Activated T-cell treated with anti-CD3 and anti-CD28 coated beads for 4 hours (primary cell): ENCODE data around the gene CD99.
"Not testable (repeated sequence)": the region's sequence is repeated elsewhere in the genome, so short reads cannot be mapped to it uniquely, and the experiment has no call there.

ENCODE experiments used
- DNase-seq: peaks from one replicate; pipeline ENCODE4 v3.0.0-alpha.2; 2020

Gene CD99

GRCh38 chrX:2690856-2691542, at the start of gene CD99:
Gene CD99 (plus strand): TSS chrX:2691295. CDS start chrX:2691361, 66 bp downstream.
- peak; percentile 87 for DNase-seq

DNA sequence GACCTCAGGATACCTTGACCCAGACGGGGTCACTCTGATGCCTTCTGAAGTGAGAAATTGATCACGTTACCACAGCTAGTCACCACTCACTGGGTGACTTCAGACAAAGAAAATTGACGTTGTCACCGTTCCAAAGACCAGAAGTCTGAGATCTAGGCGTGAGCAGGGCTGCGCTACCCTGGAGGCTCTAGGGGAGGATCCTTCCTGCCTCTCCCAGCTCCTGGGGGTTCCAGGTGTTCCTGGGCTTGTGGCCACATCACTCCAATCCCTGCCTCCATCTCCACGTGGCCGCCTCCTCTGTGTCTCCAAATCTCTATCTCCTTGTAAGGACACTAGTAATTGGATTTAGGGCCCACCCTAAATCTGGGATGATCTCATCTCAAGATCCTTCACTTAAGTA, 48.9 kb upstream of the CD99 start:
- no peak for DNase-seq

- no peak for DNase-seq
These were observed 48.3 kb upstream of the CD99 start for GRCh38 chrX:2642791-2643190.

GRCh38 chrX:2643880-2644279, 47.2 kb upstream of the CD99 start:
- DNase-seq, result no peak

GRCh38 chrX:2645563-2645962, 45.5 kb upstream of the CD99 start:
- no peak for DNase-seq

DNA sequence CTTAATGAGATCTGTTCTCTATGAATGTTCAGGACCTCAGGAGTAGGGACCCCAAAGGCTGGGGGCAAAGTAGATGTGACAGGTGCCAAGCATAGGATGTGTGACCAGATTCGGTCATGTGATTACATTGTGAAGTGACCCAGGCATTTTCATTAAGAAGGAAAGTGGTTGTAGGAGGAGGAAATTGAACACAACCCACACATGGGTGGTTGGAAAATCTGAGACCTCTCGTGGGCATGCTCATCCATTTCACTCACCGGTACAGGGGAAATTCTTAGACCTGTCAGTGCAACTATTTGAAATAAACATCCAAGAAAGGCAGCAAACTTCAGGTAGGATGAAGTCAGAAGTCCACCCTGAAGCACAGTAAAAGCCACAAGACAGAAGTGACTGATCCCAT, 43.5 kb upstream of the CD99 start:
- DNase-seq, result no peak

- no peak for DNase-seq
These were observed 41.1 kb upstream of the CD99 start for GRCh38 chrX:2650037-2650436.

DNA sequence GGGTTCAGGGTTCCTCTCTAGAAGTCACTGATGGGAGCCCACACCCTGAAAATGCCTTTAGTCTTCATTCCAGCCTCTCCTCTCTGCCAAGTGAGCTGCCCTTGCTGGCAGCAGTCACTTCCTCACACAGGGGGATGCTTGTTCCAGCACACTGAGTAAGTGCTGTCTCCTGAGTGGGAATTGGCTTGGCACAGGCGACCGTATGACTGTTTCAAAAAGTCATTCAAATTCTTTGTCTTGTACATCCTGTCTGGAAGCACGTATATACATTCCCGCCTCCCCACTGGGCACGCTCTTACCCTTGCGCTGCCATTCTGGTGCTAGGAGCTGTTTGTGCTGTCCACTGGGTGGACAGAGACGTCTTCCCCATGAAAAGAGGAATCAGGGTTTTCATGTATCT, 40.2 kb upstream of the CD99 start:
- DNase-seq, result no peak

DNA sequence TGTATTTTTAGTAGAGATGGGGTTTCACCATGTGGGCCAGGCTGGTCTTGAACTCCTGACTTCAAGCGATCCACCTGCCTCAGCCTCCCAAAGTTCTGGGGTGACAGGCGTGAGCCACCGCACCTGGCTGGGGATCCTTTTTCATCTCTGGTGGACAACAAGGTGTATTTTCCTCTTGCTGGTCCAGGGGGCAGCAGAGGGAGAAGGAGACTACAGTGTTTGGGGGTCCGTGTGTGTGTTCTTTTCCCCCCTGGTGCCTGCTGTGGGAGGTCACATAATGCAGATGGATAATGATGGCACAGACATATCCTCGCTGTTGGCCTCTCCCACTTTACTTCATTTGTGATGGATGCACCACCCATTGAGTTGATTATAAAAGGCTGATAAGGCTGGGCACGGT, 39.0 kb upstream of the CD99 start:
- no peak for DNase-seq

DNA sequence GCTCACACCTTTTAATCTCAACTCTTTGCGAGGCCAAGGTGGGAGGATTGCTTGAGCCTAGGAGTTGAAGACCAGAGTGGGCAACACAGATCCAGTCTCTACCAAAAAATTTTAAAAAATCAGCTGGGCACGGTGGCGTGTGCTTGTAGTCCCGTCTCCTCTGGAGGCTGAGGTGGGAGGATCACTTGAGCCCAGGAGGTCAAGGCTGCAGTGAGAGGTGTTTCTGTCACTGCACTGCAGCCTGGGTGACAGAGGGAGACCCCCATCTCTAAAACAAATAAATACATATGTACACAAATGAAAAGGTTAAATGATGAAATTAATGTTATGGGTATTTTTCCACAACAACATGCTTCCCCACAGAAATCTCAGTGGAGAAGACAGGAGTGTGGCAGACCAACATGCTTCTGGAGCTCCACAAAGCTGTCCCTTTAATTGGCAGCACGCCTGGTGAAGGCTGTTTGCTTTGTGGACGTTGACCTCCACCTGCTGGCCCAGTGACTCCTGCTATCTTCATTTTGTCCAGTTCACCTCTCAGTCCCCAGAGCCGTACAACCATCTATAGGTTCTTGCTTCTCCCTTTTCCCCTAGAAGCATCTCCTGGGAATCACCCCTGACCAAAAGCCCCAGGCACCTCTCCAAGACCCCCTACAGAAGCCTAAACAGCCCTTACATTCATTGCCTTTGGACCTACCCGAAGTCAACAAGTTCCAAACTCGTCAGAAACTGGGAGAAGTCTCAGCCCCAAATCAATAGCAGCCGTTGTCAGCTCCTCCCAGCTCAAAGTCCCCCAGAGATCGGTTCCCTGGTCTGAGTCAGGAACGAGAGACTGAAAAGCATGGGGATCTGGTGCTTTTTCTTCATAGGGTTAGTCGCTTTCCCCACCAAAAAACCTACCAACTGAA, 36.4 kb upstream of the CD99 start:
- DNase-seq, result no peak

GRCh38 chrX:2656257-2656836, 34.7 kb upstream of the CD99 start:
- DNase-seq, result no peak

- no peak for DNase-seq
These were observed 33.5 kb upstream of the CD99 start for GRCh38 chrX:2657532-2658113.

- DNase-seq, result no peak
These were observed 32.4 kb upstream of the CD99 start for GRCh38 chrX:2658585-2659292.

GRCh38 chrX:2662586-2662985, 28.5 kb upstream of the CD99 start:
- no peak for DNase-seq

DNA sequence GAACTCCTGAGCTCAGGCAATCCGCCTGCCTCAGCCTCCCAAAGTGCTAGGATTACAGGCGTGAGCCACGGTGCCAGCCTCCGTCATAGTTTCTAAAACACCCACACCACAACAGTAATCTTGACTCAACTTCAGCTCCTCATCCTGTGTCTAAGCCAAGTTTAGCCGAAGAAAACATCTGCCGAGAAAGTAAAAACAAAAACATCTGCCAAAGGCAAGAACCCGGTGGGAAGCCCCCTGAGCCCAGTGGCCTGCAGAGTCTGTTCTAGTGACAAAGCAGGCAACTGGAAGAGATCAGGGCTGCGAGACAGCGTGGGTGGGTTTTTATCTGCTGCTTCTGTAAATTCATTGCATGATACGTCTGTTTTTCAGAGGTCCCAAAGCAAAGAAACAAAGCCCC, 26.6 kb upstream of the CD99 start:
- DNase-seq, result no peak

DNA sequence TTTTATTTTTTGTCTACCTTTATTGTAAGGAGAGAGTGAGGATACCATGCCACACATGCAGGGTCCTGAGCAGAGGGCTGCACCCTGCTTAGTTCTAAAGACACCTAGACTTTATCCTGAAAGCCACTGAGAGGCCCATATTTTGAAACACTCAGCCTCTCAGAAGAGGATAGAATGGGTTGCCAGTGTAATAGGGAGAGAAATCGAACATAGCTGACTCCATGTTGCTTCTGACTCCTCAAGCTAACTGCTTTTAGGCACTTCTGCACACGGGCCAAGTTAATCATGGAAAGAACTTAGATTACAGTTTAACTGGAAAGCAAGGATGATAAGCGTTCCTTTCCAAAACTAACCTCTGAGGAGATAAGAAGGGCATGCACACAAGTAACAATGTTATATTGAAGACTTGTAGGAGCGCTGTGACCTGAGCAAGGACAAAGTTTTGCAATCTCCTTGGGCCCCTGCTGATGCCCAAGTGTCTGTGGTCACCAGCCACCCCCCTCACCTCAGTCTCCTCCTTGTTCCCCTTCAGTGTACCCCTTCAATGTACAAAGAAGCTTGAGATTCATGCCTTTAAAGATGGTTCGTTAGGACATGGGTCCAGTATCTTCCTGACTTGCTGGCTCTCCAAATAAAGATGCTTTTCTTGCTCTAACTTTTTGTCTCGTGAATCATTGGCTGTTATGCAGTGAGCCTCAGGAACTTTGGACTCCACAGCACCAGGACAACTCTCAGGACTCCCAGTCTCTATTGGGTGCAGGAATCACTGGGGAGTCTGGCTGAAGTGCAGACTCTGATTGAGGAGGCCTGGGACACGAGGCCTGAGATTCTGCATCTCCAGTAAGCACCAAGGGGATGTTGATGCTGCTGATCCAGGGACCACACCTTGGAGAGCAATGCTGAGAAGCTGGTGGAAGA, 25.4 kb upstream of the CD99 start:
- DNase-seq, result no peak

DNA sequence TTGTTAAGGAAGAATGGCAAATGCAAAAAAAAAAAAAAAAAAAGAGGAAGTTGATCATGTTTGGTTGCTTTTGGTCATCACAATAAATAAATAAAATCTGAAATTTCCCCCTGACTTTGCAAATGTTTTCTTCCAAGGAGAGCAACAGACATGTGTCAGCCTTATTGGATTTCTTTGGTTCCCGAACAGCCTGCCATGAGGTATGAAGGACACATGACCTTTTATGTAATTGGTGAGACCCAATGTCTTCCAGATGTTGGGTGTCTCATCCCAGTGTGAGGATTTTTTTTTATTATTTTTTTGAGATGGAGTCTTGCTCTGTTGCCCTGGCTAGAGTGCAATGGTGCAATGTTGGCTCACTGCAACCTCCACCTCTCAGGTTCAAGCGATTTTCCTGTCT, 24.6 kb upstream of the CD99 start:
- DNase-seq, result no peak

GRCh38 chrX:2670978-2671377, 20.1 kb upstream of the CD99 start:
- DNase-seq, result no peak

DNA sequence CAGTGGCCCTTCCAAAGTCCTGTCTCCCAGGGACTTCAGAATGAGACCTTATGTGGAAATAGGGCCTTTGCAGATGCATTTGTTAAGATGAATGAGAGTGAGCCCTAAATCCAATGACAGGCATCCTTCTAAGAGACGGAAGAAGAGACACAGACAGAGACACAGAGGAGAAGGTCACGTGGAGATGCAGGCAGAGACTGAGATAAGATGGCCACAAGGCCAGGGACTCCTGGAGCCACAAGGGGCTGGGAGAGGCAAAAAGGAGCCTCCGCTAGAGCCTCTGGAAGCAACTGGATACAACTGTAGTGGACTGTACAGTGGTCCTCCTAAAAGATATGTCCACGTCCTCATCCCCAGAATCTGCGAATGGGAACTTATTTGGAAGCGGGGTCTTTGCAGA, 19.0 kb upstream of the CD99 start:
- no peak for DNase-seq

DNA sequence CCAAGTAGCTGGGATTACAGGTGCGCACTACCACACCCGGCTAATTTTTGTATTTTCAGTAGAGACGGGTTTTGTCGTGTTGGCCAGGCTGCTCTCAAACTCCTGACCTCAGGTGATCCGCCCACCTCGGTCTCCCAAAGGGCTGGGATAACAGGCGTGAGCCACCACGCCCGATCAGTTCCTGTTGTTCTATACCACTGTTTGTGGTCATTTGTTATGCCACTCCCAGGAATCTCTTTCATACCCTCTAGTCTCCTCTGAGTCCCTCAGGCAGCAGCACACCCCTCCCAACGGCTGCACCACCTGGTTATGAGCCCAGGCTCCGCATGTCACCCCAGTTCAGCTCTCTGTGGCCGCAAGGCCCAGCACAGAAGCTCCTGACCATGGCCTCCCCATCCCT, 17.5 kb upstream of the CD99 start:
- no peak for DNase-seq

GRCh38 chrX:2675657-2676200, 15.4 kb upstream of the CD99 start:
- DNase-seq, result not testable (repeated sequence)
